ENCODE data around the gene ASCC1. TPM values are rescaled to one million over a fixed set of nuclear protein-coding genes. Genes with fewer than 3 reads are reported as not detected.
A peak's percentile ranks its signal among the peaks of the same experiment; 100 is the strongest.

ASCC1 gene
- total and polyA plus RNA-seq, 2 of the 13 experiments (the other 11 are each of a cell fraction or from before 2014, with no cell fraction given): 21.6 to 30.1 TPM

DNA sequence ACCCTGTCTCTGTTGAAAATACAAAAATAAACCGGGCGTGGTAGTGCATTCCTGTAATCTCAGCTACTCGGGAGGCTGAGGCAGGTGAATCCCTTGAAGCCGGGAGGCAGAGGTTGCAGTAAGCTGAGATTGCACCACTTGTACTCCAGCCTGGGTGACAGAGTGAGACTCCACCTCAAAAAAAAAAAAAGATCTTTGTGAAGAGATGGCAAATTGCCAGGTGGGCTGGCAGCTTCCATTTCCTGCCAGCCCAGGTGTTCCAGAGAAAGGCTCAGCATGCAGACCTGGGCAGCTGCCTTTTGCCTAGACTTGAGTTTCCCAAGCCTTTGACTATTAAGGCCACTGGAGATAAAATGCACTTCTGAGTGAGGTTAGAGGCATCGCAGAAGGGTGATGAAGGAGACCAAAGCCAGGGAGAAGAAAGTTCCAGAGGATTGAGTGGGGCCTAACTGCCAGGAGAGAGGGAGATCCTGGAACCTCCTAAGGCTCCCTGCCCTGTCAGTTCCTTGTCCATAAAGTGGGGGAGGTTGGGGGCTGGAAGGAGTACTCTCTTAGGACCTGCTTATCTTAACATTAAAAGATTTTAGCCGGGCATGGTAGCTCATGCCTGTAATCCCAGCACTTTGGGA, 47.7 kb upstream of the ASCC1 start (continued):
- TF ChIP-seq, protein P1, sequence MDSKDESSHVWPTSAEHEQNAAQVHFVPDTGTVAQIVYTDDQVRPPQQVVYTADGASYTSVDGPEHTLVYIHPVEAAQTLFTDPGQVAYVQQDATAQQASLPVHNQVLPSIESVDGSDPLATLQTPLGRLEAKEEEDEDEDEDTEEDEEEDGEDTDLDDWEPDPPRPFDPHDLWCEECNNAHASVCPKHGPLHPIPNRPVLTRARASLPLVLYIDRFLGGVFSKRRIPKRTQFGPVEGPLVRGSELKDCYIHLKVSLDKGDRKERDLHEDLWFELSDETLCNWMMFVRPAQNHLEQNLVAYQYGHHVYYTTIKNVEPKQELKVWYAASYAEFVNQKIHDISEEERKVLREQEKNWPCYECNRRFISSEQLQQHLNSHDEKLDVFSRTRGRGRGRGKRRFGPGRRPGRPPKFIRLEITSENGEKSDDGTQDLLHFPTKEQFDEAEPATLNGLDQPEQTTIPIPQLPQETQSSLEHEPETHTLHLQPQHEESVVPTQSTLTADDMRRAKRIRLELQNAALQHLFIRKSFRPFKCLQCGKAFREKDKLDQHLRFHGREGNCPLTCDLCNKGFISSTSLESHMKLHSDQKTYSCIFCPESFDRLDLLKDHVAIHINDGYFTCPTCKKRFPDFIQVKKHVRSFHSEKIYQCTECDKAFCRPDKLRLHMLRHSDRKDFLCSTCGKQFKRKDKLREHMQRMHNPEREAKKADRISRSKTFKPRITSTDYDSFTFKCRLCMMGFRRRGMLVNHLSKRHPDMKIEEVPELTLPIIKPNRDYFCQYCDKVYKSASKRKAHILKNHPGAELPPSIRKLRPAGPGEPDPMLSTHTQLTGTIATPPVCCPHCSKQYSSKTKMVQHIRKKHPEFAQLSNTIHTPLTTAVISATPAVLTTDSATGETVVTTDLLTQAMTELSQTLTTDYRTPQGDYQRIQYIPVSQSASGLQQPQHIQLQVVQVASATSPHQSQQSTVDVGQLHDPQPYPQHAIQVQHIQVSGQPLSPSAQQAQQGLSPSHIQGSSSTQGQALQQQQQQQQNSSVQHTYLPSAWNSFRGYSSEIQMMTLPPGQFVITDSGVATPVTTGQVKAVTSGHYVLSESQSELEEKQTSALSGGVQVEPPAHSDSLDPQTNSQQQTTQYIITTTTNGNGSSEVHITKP (CRISPR knock-in tag; IDR thresholded peaks at IDR 0.05; ENCODE audit: low read depth): peak; percentile 77; the same call in 1 of the 2 replicates
- TF ChIP-seq, protein P2, sequence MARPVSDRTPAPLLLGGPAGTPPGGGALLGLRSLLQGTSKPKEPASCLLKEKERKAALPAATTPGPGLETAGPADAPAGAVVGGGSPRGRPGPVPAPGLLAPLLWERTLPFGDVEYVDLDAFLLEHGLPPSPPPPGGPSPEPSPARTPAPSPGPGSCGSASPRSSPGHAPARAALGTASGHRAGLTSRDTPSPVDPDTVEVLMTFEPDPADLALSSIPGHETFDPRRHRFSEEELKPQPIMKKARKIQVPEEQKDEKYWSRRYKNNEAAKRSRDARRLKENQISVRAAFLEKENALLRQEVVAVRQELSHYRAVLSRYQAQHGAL (CRISPR knock-in tag; IDR thresholded peaks at IDR 0.05; ENCODE audit: not compliant biosample characterization): no peak
- TF ChIP-seq ZNF44 (CRISPR knock-in tag; IDR thresholded peaks at IDR 0.05) (no peak), KDM6A (CRISPR knock-in tag; IDR thresholded peaks at IDR 0.05; ENCODE audit: low read depth) (no peak), NONO (IDR thresholded peaks at IDR 0.05) (no peak), NONO (CRISPR knock-in tag; conservative IDR thresholded peaks at IDR 0.05) (no peak), BORCS8-MEF2B (CRISPR knock-in tag; IDR thresholded peaks at IDR 0.05) (no peak), ZNF12 (CRISPR knock-in tag; IDR thresholded peaks at IDR 0.05) (no peak)
- TF ChIP-seq, protein P3, sequence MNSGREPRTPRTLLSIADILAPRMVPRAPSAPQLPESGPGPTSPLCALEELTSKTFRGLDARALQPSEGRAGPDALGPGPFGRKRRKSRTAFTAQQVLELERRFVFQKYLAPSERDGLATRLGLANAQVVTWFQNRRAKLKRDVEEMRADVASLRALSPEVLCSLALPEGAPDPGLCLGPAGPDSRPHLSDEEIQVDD (CRISPR knock-in tag; IDR thresholded peaks at IDR 0.05; ENCODE audit: borderline replicate concordance): no peak
- TF ChIP-seq, protein P4, sequence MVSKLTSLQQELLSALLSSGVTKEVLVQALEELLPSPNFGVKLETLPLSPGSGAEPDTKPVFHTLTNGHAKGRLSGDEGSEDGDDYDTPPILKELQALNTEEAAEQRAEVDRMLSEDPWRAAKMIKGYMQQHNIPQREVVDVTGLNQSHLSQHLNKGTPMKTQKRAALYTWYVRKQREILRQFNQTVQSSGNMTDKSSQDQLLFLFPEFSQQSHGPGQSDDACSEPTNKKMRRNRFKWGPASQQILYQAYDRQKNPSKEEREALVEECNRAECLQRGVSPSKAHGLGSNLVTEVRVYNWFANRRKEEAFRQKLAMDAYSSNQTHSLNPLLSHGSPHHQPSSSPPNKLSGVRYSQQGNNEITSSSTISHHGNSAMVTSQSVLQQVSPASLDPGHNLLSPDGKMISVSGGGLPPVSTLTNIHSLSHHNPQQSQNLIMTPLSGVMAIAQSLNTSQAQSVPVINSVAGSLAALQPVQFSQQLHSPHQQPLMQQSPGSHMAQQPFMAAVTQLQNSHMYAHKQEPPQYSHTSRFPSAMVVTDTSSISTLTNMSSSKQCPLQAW (CRISPR knock-in tag; IDR thresholded peaks at IDR 0.05): peak; percentile 36; the same call in 1 of the 2 replicates
- TF ChIP-seq, protein P5, sequence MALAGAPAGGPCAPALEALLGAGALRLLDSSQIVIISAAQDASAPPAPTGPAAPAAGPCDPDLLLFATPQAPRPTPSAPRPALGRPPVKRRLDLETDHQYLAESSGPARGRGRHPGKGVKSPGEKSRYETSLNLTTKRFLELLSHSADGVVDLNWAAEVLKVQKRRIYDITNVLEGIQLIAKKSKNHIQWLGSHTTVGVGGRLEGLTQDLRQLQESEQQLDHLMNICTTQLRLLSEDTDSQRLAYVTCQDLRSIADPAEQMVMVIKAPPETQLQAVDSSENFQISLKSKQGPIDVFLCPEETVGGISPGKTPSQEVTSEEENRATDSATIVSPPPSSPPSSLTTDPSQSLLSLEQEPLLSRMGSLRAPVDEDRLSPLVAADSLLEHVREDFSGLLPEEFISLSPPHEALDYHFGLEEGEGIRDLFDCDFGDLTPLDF (CRISPR knock-in tag; IDR thresholded peaks at IDR 0.05): no peak

Data from HepG2 (cell line).